Activated T-cell treated with anti-CD3 and anti-CD28 coated beads, Interleukin-2, amount 50 U/mL, for 48 hours (primary cell): ENCODE results near the gene CDKN1C.

ENCODE experiments used
- DNase-seq, 2 experiments: peaks; one replicate each; pipeline ENCODE4 v3.0.0-alpha.2; 2020

The CDKN1C gene

DNA sequence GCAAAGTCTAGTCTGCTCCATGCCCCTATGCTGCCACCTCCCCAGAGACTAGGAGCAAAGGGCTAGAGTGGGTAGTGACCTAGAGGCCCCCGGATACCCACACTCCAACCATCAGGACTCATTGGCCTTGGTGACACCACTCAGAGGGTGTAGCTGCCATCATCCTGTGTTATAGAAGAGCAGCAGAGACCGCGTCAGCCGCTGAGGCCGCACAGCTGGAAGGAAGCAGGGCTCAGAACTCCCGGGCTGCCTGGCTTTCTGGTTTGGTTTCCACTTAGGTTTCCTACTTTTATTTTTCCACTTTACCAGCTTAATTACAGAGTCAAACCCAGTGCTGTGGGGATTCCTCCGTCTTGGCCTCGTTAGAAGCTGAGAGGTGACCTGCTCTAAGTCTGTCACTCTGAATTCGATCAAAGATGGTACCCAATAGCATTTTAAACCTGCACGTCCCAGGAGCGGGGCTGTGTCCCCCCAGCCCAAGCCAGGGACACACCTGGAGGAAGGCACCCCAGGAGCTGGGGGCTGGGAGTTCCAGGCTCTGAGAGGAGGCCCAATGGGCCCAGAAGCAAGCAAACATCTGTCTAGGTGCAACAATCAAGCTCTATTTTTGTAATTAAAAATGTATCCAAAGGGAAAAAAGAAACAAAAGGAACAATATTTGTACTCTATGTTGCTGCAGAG, 2.1 kb upstream of the CDKN1C start:
- peak in 1 of 2 experiments; percentile 19 for DNase-seq

GRCh38 chr11:2886936-2887335, 1.4 kb upstream of the CDKN1C start:
- DNase-seq = peak in 1 of 2 experiments; percentile 27

- peak; percentile 42 to 44 for DNase-seq
These were observed 768 bp upstream of the CDKN1C start for GRCh38 chr11:2886191-2886894.

DNA sequence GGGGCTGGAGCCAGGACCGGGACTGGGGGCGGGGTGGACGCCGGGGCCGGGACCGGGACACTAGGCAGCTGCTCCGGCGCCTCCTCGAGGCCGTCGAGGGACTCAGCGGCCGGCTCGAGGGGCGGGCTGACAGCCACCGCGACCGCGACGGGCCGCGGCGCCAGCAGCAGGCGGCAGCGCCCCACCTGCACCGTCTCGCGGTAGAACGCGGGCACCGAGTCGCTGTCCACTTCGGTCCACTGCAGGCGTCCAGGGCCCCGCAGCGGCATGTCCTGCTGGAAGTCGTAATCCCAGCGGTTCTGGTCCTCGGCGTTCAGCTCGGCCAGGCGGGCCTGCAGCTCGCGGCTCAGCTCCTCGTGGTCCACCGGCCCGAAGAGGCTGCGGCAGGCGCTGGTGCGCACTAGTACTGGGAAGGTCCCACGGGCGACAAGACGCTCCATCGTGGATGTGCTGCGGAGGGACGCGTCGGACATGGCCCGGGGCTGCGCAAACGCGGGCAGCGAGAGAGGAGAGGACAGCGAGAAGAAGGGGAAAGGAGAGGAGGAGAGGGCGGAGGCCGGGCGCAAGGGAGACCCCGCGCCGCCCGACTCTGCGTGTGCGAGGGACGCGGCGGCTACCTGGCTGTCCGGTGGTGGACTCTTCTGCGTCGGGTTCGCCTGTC, 428 bp downstream of the CDKN1C start:
- peak in 1 of 2 experiments; percentile 58 for DNase-seq

DNA sequence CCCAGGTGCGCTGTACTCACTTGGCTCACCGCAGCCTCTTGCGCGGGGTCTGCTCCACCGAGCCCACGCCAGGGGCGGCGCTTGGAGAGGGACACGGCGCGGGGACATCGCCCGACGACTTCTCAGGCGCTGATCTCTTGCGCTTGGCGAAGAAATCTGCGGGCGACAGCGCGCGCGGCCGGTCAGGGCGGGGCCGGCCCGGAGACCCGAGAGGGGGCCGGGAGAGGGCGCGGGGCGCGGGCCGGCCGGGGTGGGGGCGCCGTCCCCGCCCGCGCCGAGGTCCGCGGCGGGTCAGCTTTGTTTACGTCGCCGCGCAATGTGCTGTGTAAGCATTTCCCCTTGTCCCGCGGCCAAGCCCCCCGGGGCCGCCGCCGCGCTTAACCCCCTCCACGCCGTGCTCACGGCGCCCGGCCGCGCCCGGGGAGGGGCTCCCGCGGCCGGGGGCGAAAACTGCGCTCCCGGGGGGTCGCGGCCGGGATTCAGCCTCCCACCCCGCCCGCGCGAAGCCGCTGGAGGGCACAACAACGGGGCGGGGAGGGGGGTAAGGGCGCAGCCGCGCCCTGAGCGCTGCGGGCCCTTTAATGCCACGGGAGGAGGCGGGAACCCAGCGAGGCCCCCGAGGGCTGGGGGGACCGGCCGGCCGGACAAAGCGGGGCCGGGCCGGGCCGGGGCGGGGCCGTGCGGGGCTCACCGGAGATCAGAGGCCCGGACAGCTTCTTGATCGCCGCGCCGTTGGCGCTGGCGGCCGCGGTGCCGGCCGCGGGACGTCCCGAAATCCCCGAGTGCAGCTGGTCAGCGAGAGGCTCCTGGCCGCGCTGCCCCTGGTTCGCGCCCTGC, 1.4 kb downstream of the CDKN1C start:
- peak in 1 of 2 experiments; percentile 31 for DNase-seq

DNA sequence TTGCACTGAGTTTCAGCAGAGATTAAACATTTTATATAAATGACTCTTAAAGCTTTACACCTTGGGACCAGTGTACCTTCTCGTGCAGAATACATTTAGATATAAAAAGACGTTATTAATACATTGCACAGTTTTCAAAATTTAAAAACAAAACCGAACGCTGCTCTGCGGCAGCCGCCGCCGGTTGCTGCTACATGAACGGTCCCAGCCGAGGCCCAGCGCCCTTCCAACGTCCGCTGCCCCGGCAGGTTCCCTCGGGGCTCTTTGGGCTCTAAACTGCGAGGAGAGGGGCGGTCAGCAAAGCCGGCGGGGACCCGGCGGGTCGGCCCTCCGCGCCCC, 2.0 kb downstream of the CDKN1C start:
- DNase-seq = no peak

DNA sequence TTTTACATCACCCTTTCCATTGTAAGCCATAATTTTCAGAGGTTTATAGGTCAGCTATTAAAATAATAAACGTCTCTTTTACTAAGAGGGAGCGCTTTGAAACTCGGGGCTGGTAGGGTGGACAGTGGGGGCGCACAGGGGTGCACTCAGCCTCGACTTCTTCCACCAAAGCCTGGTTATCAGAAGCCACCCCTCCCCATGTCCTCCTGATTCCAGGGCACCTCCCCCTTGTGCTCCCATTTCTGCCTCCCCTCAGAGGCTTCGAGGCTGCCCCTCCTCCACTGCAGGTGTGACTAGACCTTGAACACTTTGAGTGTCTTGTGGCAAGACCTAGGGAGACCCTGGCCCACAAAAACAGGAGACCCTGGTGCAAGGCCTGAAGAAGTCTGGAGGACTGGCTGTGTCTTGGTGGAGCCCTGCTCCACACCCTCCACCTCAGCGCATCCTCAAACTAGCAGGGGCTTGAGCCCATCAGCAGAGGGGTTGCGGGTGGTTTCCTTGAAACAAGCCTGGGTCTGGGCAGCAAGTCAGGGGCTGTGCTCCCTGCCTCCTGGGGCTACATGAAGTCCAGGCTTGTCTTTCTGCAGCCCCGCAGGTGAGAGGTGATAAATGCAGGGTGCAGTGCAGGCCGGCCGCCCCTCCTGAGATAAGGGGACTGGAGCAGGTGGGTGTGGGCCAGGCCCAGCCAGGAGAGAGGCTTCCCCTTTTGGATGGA, 3.0 kb downstream of the CDKN1C start:
- no peak for DNase-seq

DNA sequence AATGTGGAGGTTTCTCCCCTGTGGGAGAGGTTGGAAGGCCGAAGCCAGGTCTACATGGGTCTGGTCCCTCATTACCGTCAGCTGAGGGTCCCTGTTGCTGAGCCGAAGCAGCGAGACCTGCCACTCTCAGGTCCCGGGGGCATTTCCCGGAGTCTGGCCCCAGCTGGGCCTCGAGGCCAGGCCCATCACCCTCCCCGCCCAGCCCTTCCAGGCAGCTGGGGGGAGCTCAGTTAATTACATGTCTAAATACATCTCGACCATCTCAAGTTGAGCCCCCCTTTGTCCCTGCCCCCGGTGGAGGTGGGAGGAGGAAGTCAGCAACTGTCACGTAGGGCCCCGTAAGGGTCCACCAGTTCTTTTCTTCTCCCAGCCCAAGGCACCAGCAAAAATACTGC, 3.6 kb downstream of the CDKN1C start:
- DNase-seq = no peak

DNA sequence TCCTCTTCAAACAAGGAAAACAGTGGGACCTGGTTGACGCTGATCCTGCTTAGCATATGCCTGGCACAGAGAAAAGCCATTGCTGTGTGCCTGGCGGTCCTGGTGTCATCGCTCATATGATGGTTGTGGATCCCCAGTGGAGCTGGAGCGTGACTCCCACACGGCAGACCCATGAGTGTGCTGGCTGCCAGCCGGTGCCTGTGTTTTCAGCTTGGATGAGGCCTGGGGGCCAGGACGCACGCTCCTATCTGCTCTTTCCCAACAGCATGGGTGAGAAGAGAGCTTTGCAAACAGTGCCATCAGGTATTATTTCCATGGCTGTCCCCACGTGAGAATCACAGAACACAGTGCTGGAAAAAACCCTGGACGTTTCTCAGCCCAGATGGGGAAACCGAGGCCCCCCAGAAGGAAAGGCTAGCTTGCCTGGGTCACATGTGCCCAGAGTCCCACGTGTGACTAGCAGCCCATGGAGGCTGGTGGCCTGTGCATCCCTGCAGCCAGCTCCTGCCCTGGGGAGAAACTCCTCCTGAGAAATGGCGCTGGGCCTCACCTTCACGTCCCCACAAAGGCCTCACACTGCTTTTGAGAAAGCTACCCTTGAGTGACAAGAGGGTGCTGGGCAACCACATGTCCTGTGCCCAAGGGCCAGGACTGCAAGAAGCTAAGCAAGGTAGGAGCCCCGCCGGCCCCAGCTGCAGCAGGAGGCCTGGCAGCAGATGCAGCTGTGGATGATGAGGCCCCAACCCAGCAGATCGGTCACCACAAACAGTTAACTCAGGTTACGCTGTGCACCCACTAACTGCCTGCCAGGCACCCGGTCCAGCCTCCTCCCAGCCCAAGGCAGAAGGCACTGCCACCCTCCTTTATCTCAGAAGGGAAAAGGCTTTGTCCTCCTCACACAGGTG, 4.2 kb downstream of the CDKN1C start:
- DNase-seq = no peak

DNA sequence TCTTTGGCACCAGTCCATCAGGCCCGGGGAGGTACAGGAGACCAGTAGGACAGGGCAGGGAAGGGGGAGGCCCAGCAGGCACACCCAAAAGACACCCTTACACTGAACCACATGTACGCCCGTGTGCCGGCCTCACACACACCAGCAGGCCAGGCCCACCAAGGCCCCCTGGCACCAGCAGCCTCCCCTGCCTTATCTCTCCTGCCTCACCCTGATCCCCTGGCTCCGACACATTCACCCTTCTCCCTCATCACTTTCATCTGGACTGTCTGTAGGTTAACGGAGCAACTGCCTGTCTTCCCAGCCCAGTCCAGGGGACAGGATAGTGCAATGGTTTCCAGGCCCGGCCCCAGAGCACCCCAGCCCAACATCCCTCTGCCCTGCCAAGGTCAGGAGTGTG, 4.9 kb downstream of the CDKN1C start:
- no peak for DNase-seq

GRCh38 chr11:2878782-2879181, 6.8 kb downstream of the CDKN1C start:
- DNase-seq = no peak

DNA sequence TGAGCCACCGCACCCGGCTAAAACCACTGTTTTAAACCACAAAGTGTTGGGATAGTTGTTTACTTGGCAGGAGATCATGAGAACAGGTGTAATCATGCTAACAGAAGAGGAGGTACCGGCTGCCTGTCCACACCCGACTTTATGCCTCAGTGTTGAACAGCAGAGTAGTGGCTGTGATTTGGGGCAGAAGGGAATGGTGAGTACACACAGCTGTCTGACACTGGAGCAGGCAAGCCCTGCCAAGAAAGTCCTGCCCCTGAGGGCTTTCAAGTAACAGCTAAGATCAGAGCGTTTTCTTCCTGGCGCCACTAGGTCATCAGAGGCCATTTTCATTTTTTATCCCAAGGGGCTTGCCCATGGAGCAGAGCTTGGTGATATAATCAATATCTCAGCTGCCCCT, 8.1 kb downstream of the CDKN1C start:
- no peak for DNase-seq

GRCh38 chr11:2874963-2875362, 10.6 kb downstream of the CDKN1C start:
- no peak for DNase-seq

GRCh38 chr11:2870969-2871680, 14.4 kb downstream of the CDKN1C start:
- DNase-seq = no peak

DNA sequence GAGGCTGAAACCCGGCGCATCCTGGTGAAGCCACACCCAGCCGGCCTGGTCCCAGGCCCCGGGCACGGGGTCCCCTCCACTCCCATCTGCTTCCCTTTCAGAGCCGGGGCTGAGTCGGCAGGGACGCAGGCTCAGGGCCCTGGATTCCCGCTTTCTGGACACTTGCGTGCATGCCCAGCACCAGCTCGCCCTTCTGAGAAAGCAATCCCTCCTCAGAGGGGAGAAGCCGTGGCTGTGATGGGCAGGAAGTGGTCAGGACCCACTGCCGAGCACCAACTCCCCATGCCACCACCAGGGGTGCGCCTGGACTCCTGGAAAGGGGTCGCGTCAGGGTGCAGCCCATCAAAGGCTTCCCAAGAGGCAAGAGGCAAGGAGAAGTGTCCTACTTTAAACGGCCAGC, 15.1 kb downstream of the CDKN1C start:
- DNase-seq = no peak

GRCh38 chr11:2869561-2870427, 15.8 kb downstream of the CDKN1C start:
- no peak for DNase-seq

DNA sequence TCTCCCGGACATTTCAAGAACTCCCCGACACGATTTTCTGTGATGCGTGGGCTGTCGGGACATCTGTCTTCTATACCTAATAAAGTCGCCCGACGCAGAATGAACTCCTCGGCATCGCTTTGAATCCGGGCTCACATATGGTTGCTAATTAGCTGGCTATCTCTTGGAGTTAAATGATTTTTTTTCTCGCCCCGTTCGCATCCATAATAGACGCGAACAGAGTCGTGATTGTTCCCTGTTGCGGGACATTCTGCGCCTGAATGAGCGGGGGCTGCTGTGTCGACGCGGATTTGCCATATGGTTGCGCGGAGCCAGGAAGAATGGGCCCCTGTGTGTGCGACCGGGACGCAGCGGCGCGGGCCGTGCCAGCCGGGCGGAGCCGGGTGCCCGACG, 16.4 kb downstream of the CDKN1C start:
- no peak for DNase-seq

DNA sequence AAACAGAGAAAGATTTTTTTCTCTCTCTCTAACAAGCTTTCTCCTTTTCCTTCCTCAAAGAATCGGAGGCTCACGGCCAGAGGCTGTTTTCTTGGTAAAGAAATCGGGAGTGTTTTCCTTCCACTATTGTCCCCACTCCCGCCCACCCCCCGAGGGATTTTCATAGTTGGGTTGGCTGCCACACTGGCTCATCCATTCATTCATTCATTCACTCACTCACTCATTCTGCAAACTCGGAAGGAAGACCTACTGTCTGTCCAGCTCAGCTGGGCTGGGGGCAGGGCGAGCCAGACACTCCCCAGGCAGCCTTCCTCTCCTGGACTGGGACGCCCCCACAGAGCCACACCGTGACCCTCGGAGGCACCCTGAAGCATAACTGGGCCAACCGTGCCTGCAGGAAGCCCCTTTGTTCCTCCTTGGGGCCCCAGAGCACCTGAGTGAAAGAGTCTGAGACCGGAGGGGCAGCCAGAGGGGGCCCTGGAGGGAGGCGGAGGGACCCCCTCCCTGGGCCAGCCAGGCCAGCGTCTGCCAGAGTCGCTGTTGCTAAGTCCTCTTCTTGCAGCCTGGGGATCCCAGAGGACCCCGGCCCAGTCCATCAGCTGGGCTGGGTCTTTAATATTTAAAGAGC, 17.0 kb downstream of the CDKN1C start:
- no peak for DNase-seq
